Lung (tissue), 12 donors: ENCODE data around the gene TLR6. TPM values are rescaled to one million over a fixed set of nuclear protein-coding genes. Genes with fewer than 3 reads are reported as not detected.
A peak's percentile ranks its signal among the peaks of the same experiment; 100 is the strongest.

ENCODE experiments used
- ATAC-seq: fragments of 200-7000 bp; cut with Tn5 transposase; one replicate; pipeline ENCODE4 v1.9.1; 2020; ENCODE audit warnings: moderate number of reproducible peaks; ENCODE audit not compliant: insufficient read depth, low FRiP score
- DNase-seq, 3 donors: peaks; one replicate each; pipeline ENCODE4 v3.0.0-alpha.2; 2013 to 2017
- H3K27ac ChIP-seq, 2 donors: one replicate each; pipeline ENCODE4 v1.5.1; 2013; ENCODE audit warnings: mild to moderate bottlenecking in 2 of 2, moderate library complexity in 2 of 2, control low read depth in 1 of 2, inconsistent platforms in 1 of 2, low read depth in 1 of 2, low read length in 1 of 2
- H3K27me3 ChIP-seq, 3 donors: one replicate each; pipeline ENCODE4 v1.5.1; 2013; ENCODE audit warnings: low read length in 2 of 3; ENCODE audit not compliant: control insufficient read depth in 3 of 3, insufficient read depth in 3 of 3
- H3K36me3 ChIP-seq, 4 donors: one replicate each; pipeline ENCODE4 v1.5.1; 2013; ENCODE audit warnings: low read length in 4 of 4, mild to moderate bottlenecking in 1 of 4, moderate library complexity in 1 of 4; ENCODE audit not compliant: control insufficient read depth in 4 of 4, insufficient read depth in 4 of 4
- H3K4me1 ChIP-seq, 5 donors: one replicate each; pipeline ENCODE4 v1.5.1; 2013; ENCODE audit warnings: low read length in 5 of 5, mild to moderate bottlenecking in 2 of 5, moderate library complexity in 1 of 5; ENCODE audit not compliant: control insufficient read depth in 5 of 5, insufficient read depth in 5 of 5
- H3K4me3 ChIP-seq: one replicate; pipeline ENCODE4 v1.5.1; 2013; ENCODE audit warnings: mild to moderate bottlenecking, control low read depth, moderate library complexity
- H3K9ac ChIP-seq, 2 donors: one replicate each; pipeline ENCODE4 v1.5.1; 2013; ENCODE audit warnings: low read length in 2 of 2, control low read depth in 1 of 2; ENCODE audit not compliant: insufficient read depth in 1 of 2
- H3K9me3 ChIP-seq, 4 donors: one replicate each; pipeline ENCODE4 v1.5.1; 2013; ENCODE audit warnings: low read length in 3 of 4, mild to moderate bottlenecking in 1 of 4, moderate library complexity in 1 of 4; ENCODE audit not compliant: control insufficient read depth in 4 of 4, insufficient read depth in 3 of 4
- CTCF ChIP-seq: IDR thresholded peaks from 2 replicates; pipeline ENCODE4 v1.5.1; 2012; ENCODE audit warnings: mild to moderate bottlenecking; ENCODE audit errors: control extremely low read depth, extremely low read depth
- WGBS, 2 donors: extraction: QIAGEN DNeasy Blood & Tissue Kit; methylation state at CpG; one replicate each; pipeline ENCODE4 v1.1.7; 2013; 5-methylcytosine and 5-hydroxymethylcytosine counted together
- polyA plus RNA-seq, 2 donors: library from polyadenylated mRNA; stranded (reverse); fragments of 200-250 nt; gene quantifications; one replicate each; pipeline ENCODE4 v1.2.1, GENCODE V29; 2013
- total RNA-seq, 2 donors: library from RNA; depleted of rRNA in 1 of 2; stranded (reverse); fragments of >200 nt in 1 of 2; gene quantifications; one replicate each; pipeline ENCODE4 v1.2.1, GENCODE V29; 2014 to 2021
- donor health status: control.
- donor health status: control.
- donor health status: Bipolar disorder and iron deficiency.
- donor health status: healthy.
- donor health status: DM: yes; HTN: yes; CAD: no.

Gene TLR6
- total and polyA plus RNA-seq, 4 donors: 0.53 to 6.3 (median 5.0) TPM

GRCh38 chr4:38857354-38858096 lies 908 bp upstream of the TLR6 start:
- peak in 2 of 3 donors; percentile 21 to 26 for DNase-seq
- no peak for TF ChIP-seq CTCF
- Histone ChIP-seq H3K27ac (peak overlapping the region; percentile 69 to 92), H3K27me3 (no peaks in the 10 kb centered on the region), H3K9me3 (no peaks in the 10 kb centered on the region), H3K36me3 (no peaks in the 10 kb centered on the region), H3K4me1 (peaks cover 0 to 6% (median 0%) of the 10 kb centered on the region in 5 donors), H3K9ac (no peak overlapping the region), H3K4me3 (no peak overlapping the region)
- ATAC-seq: peak; percentile 84
- 13 to 27% methylated on average over 3 of the region's 3 CpGs for WGBS, 2 donors

- H3K27me3 ChIP-seq: no peaks in the 10 kb centered on the region
- peak overlapping the region in 1 of 2 donors; percentile 36 for H3K9ac ChIP-seq
- H3K4me1 ChIP-seq: peaks cover 0 to 6% (median 0%) of the 10 kb centered on the region in 5 donors
- WGBS, 2 donors: 14 to 26% methylated on average over 4 of the region's 4 CpGs
- ATAC-seq (no peak), DNase-seq (peak in 1 of 3 donors; percentile 8)
- H3K27ac ChIP-seq: no peak overlapping the region
- no peak overlapping the region for H3K4me3 ChIP-seq
- H3K9me3 ChIP-seq: no peaks in the 10 kb centered on the region
- no peak for TF ChIP-seq CTCF
- H3K36me3 ChIP-seq: no peaks in the 10 kb centered on the region
Observed at GRCh38 chr4:38856046-38856445, 571 bp downstream of the TLR6 start.

- Histone ChIP-seq H3K4me3 (no peak overlapping the region), H3K27me3 (no peaks in the 10 kb centered on the region), H3K27ac (peak overlapping the region in 1 of 2 donors; percentile 53), H3K9me3 (no peaks in the 10 kb centered on the region), H3K36me3 (no peaks in the 10 kb centered on the region), H3K4me1 (peaks cover 0 to 6% (median 0%) of the 10 kb centered on the region in 5 donors), H3K9ac (no peak overlapping the region)
- WGBS, 2 donors: 77 to 82% methylated on average over 5 of the region's 5 CpGs
- DNase-seq (no peak), ATAC-seq (no peak)
- no peak for TF ChIP-seq CTCF
Observed at GRCh38 chr4:38855466-38855865, 1.2 kb downstream of the TLR6 start.
